ENCODE data around the gene RFX7. TPM values are rescaled to one million over a fixed set of nuclear protein-coding genes. Genes with fewer than 3 reads are reported as not detected.

Gene RFX7
- total RNA-seq, 6 experiments from 2014 or later = 4.5 to 7.1 (median 5.8) TPM

GRCh38 chr15:56059716-56060115 lies 184.0 kb downstream of the RFX7 start:
- H3K9me3 ChIP-seq = no peaks in the 10 kb centered on the region
- no peak for TF ChIP-seq CTCF (IDR thresholded peaks at IDR 0.05)
- TF ChIP-seq POLR2A (IDR thresholded peaks at IDR 0.05) = no peak
- no peaks in the 10 kb centered on the region for H3K27me3 ChIP-seq
- no peak for DNase-seq
- no peaks in the 10 kb centered on the region for H3K36me3 ChIP-seq
- 71% methylated on average over 2 of the region's 2 CpGs for WGBS (ENCODE audit: insufficient coverage, low coverage, low lambda C conversion rate, missing lambda C conversion rate)
- ATAC-seq = no peak
- no peaks in the 10 kb centered on the region for H3K4me1 ChIP-seq
- intact Hi-C loops (cut with DNase I) = no loop called here
- H3K4me3 ChIP-seq = no peak overlapping the region
- no peak overlapping the region for H3K27ac ChIP-seq

GRCh38 chr15:56058986-56059385 lies 184.7 kb downstream of the RFX7 start:
- Histone ChIP-seq H3K9me3 (no peaks in the 10 kb centered on the region), H3K4me1 (no peaks in the 10 kb centered on the region), H3K4me3 (no peak overlapping the region), H3K27ac (no peak overlapping the region), H3K36me3 (no peaks in the 10 kb centered on the region), H3K27me3 (no peaks in the 10 kb centered on the region)
- intact Hi-C loops (cut with DNase I) = no loop called here
- ATAC-seq (no peak), DNase-seq (no peak)
- 69% methylated on average over 2 of the region's 2 CpGs for WGBS (ENCODE audit: insufficient coverage, low coverage, low lambda C conversion rate, missing lambda C conversion rate)
- no peak for TF ChIP-seq POLR2A (IDR thresholded peaks at IDR 0.05)
- no peak for TF ChIP-seq CTCF (IDR thresholded peaks at IDR 0.05)

GRCh38 chr15:56056626-56057025 lies 187.1 kb downstream of the RFX7 start:
- ATAC-seq (no peak), DNase-seq (no peak)
- no peaks in the 10 kb centered on the region for H3K27me3 ChIP-seq
- no peaks in the 10 kb centered on the region for H3K36me3 ChIP-seq
- H3K27ac ChIP-seq = no peak overlapping the region
- intact Hi-C loops (cut with DNase I) = no loop called here
- no peak overlapping the region for H3K4me3 ChIP-seq
- TF ChIP-seq POLR2A (IDR thresholded peaks at IDR 0.05) (no peak), CTCF (IDR thresholded peaks at IDR 0.05) (no peak)
- no peaks in the 10 kb centered on the region for H3K4me1 ChIP-seq
- H3K9me3 ChIP-seq = no peaks in the 10 kb centered on the region
- WGBS (ENCODE audit: insufficient coverage, low coverage, low lambda C conversion rate, missing lambda C conversion rate) = 83% methylated on average over 7 of the region's 7 CpGs

- H3K9me3 ChIP-seq = no peaks in the 10 kb centered on the region
- intact Hi-C loops (cut with DNase I) = no loop called here
- no peak overlapping the region for H3K4me3 ChIP-seq
- ATAC-seq = no peak
- no peak for DNase-seq
- no peak overlapping the region for H3K27ac ChIP-seq
- no peaks in the 10 kb centered on the region for H3K36me3 ChIP-seq
- H3K4me1 ChIP-seq = no peaks in the 10 kb centered on the region
- peak in 1 of 4 donors; percentile 4 for TF ChIP-seq CTCF (IDR thresholded peaks at IDR 0.05)
- TF ChIP-seq POLR2A (IDR thresholded peaks at IDR 0.05) = no peak
- no peaks in the 10 kb centered on the region for H3K27me3 ChIP-seq
Measured at GRCh38 chr15:56053046-56053400, 190.7 kb downstream of the RFX7 start.

- H3K4me1 ChIP-seq = no peaks in the 10 kb centered on the region
- no peak overlapping the region for H3K4me3 ChIP-seq
- 2% methylated on average over 2 of the region's 2 CpGs for WGBS (ENCODE audit: insufficient coverage, low coverage, low lambda C conversion rate, missing lambda C conversion rate)
- no peaks in the 10 kb centered on the region for H3K27me3 ChIP-seq
- DNase-seq (no peak), ATAC-seq (peak; percentile 66 to 76 (median 72))
- TF ChIP-seq CTCF (IDR thresholded peaks at IDR 0.05) (peak; percentile 68 to 84 (median 78)), POLR2A (IDR thresholded peaks at IDR 0.05) (no peak)
- H3K27ac ChIP-seq = no peak overlapping the region
- intact Hi-C loops (cut with DNase I) = no loop called here
- H3K9me3 ChIP-seq = no peaks in the 10 kb centered on the region
- H3K36me3 ChIP-seq = no peaks in the 10 kb centered on the region
Measured at GRCh38 chr15:56052395-56053045, 191.2 kb downstream of the RFX7 start.
